ENCODE results near the gene KPTN.

- TF ChIP-seq CTCF (IDR thresholded peaks at IDR 0.05; ENCODE audit: insufficient read depth, low read depth, low read length) (no peak), EZH2 (IDR thresholded peaks at IDR 0.05; ENCODE audit: insufficient read depth, low read length) (no peak)
These were observed 40.7 kb downstream of the KPTN start for GRCh38 chr19:47443331-47443730.

All from astrocyte (in vitro differentiated cells and primary cell).